Trophoblast cell (in vitro differentiated cells and primary cell): ENCODE results near the gene GSTA3.
A peak's percentile ranks its signal among the peaks of the same experiment; 100 is the strongest.
"Not testable (repeated sequence)": the region's sequence is repeated elsewhere in the genome, so short reads cannot be mapped to it uniquely, and the experiment has no call there.

Source experiments
- DNase-seq, 2 donors: peaks; one replicate each; pipeline ENCODE4 v3.0.0-alpha.2; 2016
- H2AFZ ChIP-seq: 2 replicates; pipeline ENCODE4 v1.6.1; 2013; ENCODE audit warnings: low read length, moderate library complexity, mild to moderate bottlenecking; ENCODE audit not compliant: insufficient read depth, poor library complexity
- H2AK5ac ChIP-seq: 2 replicates; pipeline ENCODE4 v1.6.1; 2013; ENCODE audit warnings: mild to moderate bottlenecking, low read length
- H2BK120ac ChIP-seq: 2 replicates; pipeline ENCODE4 v1.6.1; 2013; ENCODE audit warnings: low read length, mild to moderate bottlenecking, moderate library complexity; ENCODE audit not compliant: insufficient read depth, poor library complexity
- H2BK12ac ChIP-seq: 2 replicates; pipeline ENCODE4 v1.6.1; 2013; ENCODE audit warnings: mild to moderate bottlenecking, low read length, moderate library complexity
- H2BK5ac ChIP-seq: 2 replicates; pipeline ENCODE4 v1.6.1; 2013; ENCODE audit warnings: low read length, low read depth, moderate library complexity, mild to moderate bottlenecking; ENCODE audit not compliant: poor library complexity
- H3K14ac ChIP-seq: 2 replicates; pipeline ENCODE4 v1.6.1; 2013; ENCODE audit warnings: mild to moderate bottlenecking, low read length
- H3K18ac ChIP-seq: 2 replicates; pipeline ENCODE4 v1.6.1; 2013; ENCODE audit warnings: mild to moderate bottlenecking, low read length
- H3K23ac ChIP-seq: 2 replicates; pipeline ENCODE4 v1.6.1; 2013; ENCODE audit warnings: low read length
- H3K27ac ChIP-seq: 2 replicates; pipeline ENCODE4 v1.5.1; 2013; ENCODE audit warnings: low read depth, mild to moderate bottlenecking, inconsistent platforms, low read length, moderate library complexity
- H3K27me3 ChIP-seq: 2 replicates; pipeline ENCODE4 v1.6.1; 2013; ENCODE audit warnings: inconsistent platforms, mild to moderate bottlenecking, low read length, moderate library complexity; ENCODE audit not compliant: insufficient read depth
- H3K36me3 ChIP-seq, 2 experiments: 1 replicate in 1 of 2; 2 replicates in 1 of 2; pipeline ENCODE4 v1.6.1; 2013; ENCODE audit warnings: low read length in 2 of 2, mild to moderate bottlenecking in 2 of 2, moderate library complexity in 1 of 2; ENCODE audit not compliant: insufficient read depth in 2 of 2, control insufficient read depth in 1 of 2
- H3K4ac ChIP-seq: 2 replicates; pipeline ENCODE4 v1.6.1; 2013; ENCODE audit warnings: low read depth, mild to moderate bottlenecking, low read length, moderate library complexity
- H3K4me1 ChIP-seq, 2 experiments: 1 replicate in 1 of 2; 2 replicates in 1 of 2; pipeline ENCODE4 v1.6.1; 2013; ENCODE audit warnings: low read length in 2 of 2, mild to moderate bottlenecking in 2 of 2, moderate library complexity in 1 of 2; ENCODE audit not compliant: insufficient read depth in 2 of 2, control insufficient read depth in 1 of 2
- H3K4me2 ChIP-seq: 2 replicates; pipeline ENCODE4 v1.6.1; 2013; ENCODE audit warnings: inconsistent platforms, mild to moderate bottlenecking, low read length, moderate library complexity
- H3K4me3 ChIP-seq: 2 replicates; pipeline ENCODE4 v1.5.1; 2013; ENCODE audit warnings: mild to moderate bottlenecking, low read depth, low read length, inconsistent platforms
- H3K79me1 ChIP-seq: one replicate; pipeline ENCODE4 v1.6.1; 2013; ENCODE audit warnings: low read length
- H3K79me2 ChIP-seq: 2 replicates; pipeline ENCODE4 v1.6.1; 2013; ENCODE audit warnings: low read length, mild to moderate bottlenecking; ENCODE audit not compliant: control insufficient read depth, insufficient read depth, poor library complexity
- H3K9ac ChIP-seq: 2 replicates; pipeline ENCODE4 v1.6.1; 2013; ENCODE audit warnings: mild to moderate bottlenecking, low read length
- H3K9me3 ChIP-seq: 2 replicates; pipeline ENCODE4 v1.6.1; 2013; ENCODE audit warnings: low read depth, mild to moderate bottlenecking, control low read depth, inconsistent platforms, low read length; ENCODE audit not compliant: insufficient read depth
- H4K12ac ChIP-seq: 2 replicates; pipeline ENCODE4 v1.6.1; 2013; ENCODE audit warnings: low read depth, mild to moderate bottlenecking, low read length, moderate library complexity
- H4K8ac ChIP-seq: 2 replicates; pipeline ENCODE4 v1.6.1; 2013; ENCODE audit warnings: low read depth, mild to moderate bottlenecking, low read length, moderate library complexity
- H4K91ac ChIP-seq: one replicate; pipeline ENCODE4 v1.6.1; 2013; ENCODE audit warnings: low read depth, mild to moderate bottlenecking, low read length, moderate library complexity
- WGBS: extraction: QIAGEN DNeasy Blood & Tissue Kit; methylation state at CpG from one replicate; pipeline ENCODE4 v1.1.7; 2013; ENCODE audit warnings: missing lambda C conversion rate; ENCODE audit not compliant: insufficient read length, insufficient coverage; ENCODE audit errors: extremely low coverage; 5-methylcytosine and 5-hydroxymethylcytosine counted together

Gene GSTA3

DNA sequence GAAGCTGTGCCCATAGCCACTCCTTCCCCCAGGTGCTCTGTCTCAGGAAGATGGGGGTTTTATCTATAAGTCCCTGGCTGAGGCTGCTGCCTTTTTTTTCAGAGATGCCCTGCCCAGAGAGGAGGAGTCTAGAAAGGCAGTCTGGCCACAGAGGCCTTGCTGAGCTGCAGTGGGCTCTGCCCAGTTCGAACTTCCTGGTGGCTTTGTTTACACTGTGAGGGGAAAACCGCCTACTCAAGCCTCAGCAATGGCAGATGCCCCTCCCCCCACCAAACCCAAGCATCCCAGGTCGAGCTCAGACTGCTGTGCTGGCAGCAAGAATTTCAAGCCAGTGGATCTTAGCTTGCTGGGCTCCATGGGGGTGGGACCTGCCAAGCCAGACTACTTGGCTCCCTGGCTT is 53.4 kb downstream of the GSTA3 start:
- H3K18ac ChIP-seq, H3K4ac ChIP-seq, H2BK5ac ChIP-seq, H3K36me3 ChIP-seq, H3K4me3 ChIP-seq, H2AK5ac ChIP-seq, H2BK12ac ChIP-seq, DNase-seq, H3K9me3 ChIP-seq, H3K4me1 ChIP-seq, H3K4me2 ChIP-seq, H3K27ac ChIP-seq, H3K9ac ChIP-seq, H3K79me2 ChIP-seq, H3K23ac ChIP-seq, H3K27me3 ChIP-seq, H4K12ac ChIP-seq, H2BK120ac ChIP-seq, H4K91ac ChIP-seq, H3K14ac ChIP-seq, H3K79me1 ChIP-seq: not testable (repeated sequence)
- no CpG with 5 or more reads among the region's 3 CpGs for WGBS
- peak overlapping the region; percentile 61 for H4K8ac ChIP-seq
- H2AFZ ChIP-seq, result peak overlapping the region; percentile 52

DNA sequence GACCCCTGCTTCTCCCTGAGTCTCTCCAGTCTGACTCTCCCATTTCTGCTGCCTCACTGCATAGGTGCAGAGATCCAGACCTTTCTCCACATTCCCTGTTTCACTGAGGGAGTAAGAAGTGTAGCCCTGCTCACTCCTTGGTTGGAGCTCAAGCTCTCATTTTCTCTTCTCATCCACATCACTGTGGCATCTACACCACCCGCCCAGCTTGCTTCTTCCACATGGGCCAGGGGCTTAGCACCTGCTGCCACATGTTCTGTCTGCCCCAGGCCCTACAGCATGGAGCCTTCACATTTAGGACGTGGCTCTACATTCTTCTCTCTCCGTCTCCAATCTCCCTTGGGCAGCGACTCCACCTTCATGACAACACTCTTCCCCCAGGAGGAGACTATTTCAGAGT is 60.4 kb downstream of the GSTA3 start:
- Histone ChIP-seq H3K14ac (no peak overlapping the region), H3K23ac (no peak overlapping the region), H3K4me1 (no peaks in the 10 kb centered on the region), H3K79me1 (no peaks in the 10 kb centered on the region), H3K4me2 (no peak overlapping the region), H4K12ac (no peak overlapping the region), H2AFZ (no peak overlapping the region), H3K36me3 (no peaks in the 10 kb centered on the region), H3K79me2 (no peaks in the 10 kb centered on the region), H2BK120ac (no peak overlapping the region), H3K27ac (no peak overlapping the region), H3K18ac (no peak overlapping the region), H3K9me3 (peaks cover 4% of the 10 kb centered on the region), H2BK5ac (no peak overlapping the region), H2AK5ac (no peak overlapping the region), H2BK12ac (no peak overlapping the region), H3K4me3 (no peak overlapping the region), H4K8ac (no peak overlapping the region), H4K91ac (no peak overlapping the region), H3K9ac (no peak overlapping the region), H3K4ac (no peak overlapping the region), H3K27me3 (no peaks in the 10 kb centered on the region)
- no CpG with 5 or more reads among the region's 4 CpGs for WGBS
- no peak for DNase-seq
